Pons (tissue), 1 donor: ENCODE data around the gene INF2.

ENCODE experiments used
- DNase-seq: peaks from one replicate; pipeline ENCODE4 v3.0.0-alpha.2; 2016; ENCODE audit warnings: low spot score

INF2 gene

DNA sequence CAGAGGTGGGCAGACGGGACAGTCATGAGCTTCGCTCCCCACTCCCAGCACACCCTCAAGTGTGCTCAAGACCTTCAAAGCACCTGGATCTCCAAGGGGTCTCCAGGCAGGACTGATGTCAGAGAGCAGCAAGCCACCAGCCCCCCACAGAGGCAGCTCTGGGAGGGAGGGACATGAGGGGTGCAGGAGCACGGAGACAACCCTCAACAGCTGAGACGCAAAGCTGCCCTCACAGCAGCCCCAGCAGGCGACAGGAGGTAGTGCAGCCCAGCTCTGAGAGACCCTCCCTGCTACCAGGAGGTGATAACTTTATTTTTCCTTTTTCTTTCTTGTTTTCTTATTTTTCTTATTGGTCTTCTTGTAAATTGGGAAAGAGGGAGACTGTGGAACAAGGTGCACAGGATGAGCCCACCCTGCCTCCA is 81.4 kb downstream of the INF2 start:
- DNase-seq, result no peak

DNA sequence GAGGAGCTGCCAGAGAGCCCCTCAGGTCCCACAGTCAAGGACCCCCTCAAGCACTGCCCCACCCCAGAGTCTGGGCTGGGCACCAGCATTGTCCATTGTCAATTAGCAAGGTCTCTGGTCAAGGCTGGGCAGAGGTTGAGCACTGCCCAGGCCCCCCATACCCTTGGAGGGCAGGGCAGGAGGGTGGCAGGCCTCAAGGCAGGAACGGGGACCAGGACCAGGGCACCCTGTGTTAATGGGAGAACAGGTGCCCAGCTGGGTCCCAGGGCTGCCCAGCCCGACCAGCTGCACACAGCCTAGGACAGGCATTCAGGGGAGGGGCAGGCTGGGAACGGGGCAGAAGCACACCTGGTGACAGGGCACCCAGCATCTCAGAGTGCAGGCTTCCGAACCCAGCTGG is 82.0 kb downstream of the INF2 start:
- no peak for DNase-seq
